Brain microvascular endothelial cell (primary cell): Measurements from ENCODE around the gene DPF1.

ENCODE experiments used
- DNase-seq: peaks from one replicate; pipeline ENCODE4 v3.0.0-alpha.2; 2020
- H3K27ac ChIP-seq: fragments of 250-450 bp; sonication (Bioruptor Pico); 2 replicates; pipeline ENCODE4 v1.5.1; 2020; ENCODE audit warnings: mild to moderate bottlenecking, moderate library complexity
- H3K27me3 ChIP-seq: fragments of 250-450 bp; sonication (Bioruptor Pico); replicated peaks from 2 replicates; pipeline ENCODE4 v1.5.1; 2020; ENCODE audit warnings: mild to moderate bottlenecking
- H3K36me3 ChIP-seq: fragments of 250-450 bp; sonication (Bioruptor Pico); replicated peaks from 2 replicates; pipeline ENCODE4 v1.5.1; 2020; ENCODE audit warnings: mild to moderate bottlenecking
- H3K4me3 ChIP-seq: 2 replicates; pipeline ENCODE4 v1.5.1; 2011; ENCODE audit warnings: low read depth, mild to moderate bottlenecking, control low read depth, low read length, moderate library complexity
- in situ Hi-C: cut with HindIII; loops from 2 replicates; pipeline ENCODE4 v1.10.0; 2017; ENCODE audit warnings: low sequenced_read_pairs, low pct_ligation_motif_present
- TF ChIP-seq, protein P1 (sequence below): IDR thresholded peaks from 2 replicates; pipeline ENCODE4 v1.5.1; 2011; ENCODE audit warnings: low read depth, mild to moderate bottlenecking, moderate library complexity, low read length, control low read depth, inconsistent platforms; ENCODE audit errors: missing control alignments

The DPF1 gene

DNA sequence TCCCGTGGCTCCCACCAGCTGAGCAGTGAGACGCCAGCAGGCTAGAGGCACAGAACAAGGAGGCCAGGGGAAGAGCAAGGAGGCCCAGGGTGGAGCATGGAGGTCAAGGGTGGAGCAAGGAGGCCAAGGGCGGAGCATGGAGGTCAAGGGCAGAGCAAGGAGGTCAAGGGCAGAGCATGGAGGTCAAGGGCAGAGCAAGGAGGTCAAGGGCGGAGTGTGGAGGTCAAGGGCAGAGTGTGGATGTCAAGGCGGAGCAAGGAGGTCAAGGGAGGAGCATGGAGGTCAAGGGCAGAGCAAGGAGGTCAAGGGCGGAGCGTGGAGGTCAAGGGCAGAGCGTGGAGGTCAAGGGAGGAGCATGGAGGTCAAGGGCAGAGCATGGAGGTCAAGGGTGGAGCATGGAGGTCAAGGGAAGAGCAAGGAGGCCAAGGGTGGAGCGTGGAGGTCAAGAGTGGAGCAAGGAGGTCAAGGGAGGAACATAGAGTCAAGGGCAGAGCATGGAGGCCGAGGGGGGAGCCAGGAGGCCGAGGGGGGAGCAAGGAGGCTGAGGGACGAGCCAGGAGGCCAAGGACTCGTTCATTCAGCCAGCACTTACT, 27.7 kb downstream of the DPF1 start:
- Histone ChIP-seq H3K36me3 (peaks cover 44% of the 10 kb centered on the region), H3K27ac (no peak overlapping the region), H3K27me3 (no peaks in the 10 kb centered on the region), H3K4me3 (no peak overlapping the region)
- DNase-seq: no peak
- TF ChIP-seq, protein P1, sequence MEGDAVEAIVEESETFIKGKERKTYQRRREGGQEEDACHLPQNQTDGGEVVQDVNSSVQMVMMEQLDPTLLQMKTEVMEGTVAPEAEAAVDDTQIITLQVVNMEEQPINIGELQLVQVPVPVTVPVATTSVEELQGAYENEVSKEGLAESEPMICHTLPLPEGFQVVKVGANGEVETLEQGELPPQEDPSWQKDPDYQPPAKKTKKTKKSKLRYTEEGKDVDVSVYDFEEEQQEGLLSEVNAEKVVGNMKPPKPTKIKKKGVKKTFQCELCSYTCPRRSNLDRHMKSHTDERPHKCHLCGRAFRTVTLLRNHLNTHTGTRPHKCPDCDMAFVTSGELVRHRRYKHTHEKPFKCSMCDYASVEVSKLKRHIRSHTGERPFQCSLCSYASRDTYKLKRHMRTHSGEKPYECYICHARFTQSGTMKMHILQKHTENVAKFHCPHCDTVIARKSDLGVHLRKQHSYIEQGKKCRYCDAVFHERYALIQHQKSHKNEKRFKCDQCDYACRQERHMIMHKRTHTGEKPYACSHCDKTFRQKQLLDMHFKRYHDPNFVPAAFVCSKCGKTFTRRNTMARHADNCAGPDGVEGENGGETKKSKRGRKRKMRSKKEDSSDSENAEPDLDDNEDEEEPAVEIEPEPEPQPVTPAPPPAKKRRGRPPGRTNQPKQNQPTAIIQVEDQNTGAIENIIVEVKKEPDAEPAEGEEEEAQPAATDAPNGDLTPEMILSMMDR: no peak
- in situ Hi-C loops: no loop called here

GRCh38 chr19:38195237-38195636, 28.8 kb downstream of the DPF1 start:
- Histone ChIP-seq H3K27me3 (no peaks in the 10 kb centered on the region), H3K4me3 (no peak overlapping the region), H3K36me3 (peaks cover 41% of the 10 kb centered on the region), H3K27ac (no peak overlapping the region)
- TF ChIP-seq, protein P1: no peak
- in situ Hi-C loops: no loop called here
- no peak for DNase-seq

DNA sequence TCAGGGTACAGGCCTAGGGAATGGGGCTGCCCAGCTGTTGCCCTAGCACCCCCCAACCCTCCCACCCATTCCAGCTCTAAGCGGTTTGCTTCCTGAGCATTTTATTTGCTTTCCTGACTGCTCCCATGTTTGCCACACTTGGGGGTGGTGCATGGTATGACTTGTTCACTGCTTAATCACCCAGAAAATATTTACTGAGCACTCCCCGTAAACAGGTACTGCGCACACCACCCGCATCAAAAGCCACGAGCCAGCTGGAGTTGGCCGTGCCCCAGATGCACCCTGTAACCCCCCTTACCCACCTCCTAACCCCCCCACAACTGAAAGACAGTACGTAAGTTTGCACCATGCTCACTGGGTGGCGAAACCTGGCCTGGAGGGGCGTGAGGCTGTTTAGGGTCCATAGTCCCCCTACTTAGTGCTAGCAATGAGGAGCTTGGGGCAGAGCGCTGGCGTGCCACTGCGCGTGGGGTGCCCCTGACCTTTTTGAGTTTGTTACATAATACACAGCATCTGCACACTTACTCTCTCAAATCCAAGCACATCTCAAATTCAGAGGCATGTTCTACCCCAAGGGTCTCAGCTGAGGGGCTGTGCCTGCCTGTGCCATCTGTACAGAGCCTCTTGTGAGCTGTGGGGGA, 29.8 kb downstream of the DPF1 start:
- TF ChIP-seq, protein P1: no peak
- H3K4me3 ChIP-seq: no peak overlapping the region
- peaks cover 39% of the 10 kb centered on the region for H3K36me3 ChIP-seq
- H3K27ac ChIP-seq: no peak overlapping the region
- DNase-seq: no peak
- H3K27me3 ChIP-seq: no peaks in the 10 kb centered on the region
- in situ Hi-C loops: no loop called here

- no peak for DNase-seq
- peaks cover 36% of the 10 kb centered on the region for H3K36me3 ChIP-seq
- in situ Hi-C loops: no loop called here
- H3K4me3 ChIP-seq: no peak overlapping the region
- no peak overlapping the region for H3K27ac ChIP-seq
- TF ChIP-seq, protein P1: no peak
- no peaks in the 10 kb centered on the region for H3K27me3 ChIP-seq
Measured at GRCh38 chr19:38193445-38193844, 30.6 kb downstream of the DPF1 start.

- peaks cover 28% of the 10 kb centered on the region for H3K36me3 ChIP-seq
- H3K4me3 ChIP-seq: no peak overlapping the region
- no peak overlapping the region for H3K27ac ChIP-seq
- DNase-seq: no peak
- TF ChIP-seq, protein P1: no peak
- in situ Hi-C loops: no loop called here
- no peaks in the 10 kb centered on the region for H3K27me3 ChIP-seq
Measured at GRCh38 chr19:38191747-38192146, 32.3 kb downstream of the DPF1 start.

GRCh38 chr19:38190793-38191192, 33.2 kb downstream of the DPF1 start:
- Histone ChIP-seq H3K4me3 (no peak overlapping the region), H3K36me3 (peaks cover 27% of the 10 kb centered on the region), H3K27me3 (no peaks in the 10 kb centered on the region), H3K27ac (no peak overlapping the region)
- TF ChIP-seq, protein P1: no peak
- in situ Hi-C loops: no loop called here
- no peak for DNase-seq
